NCI-H2196 treated with DMSO at 0.1 percent for 48 hours (cell line): ENCODE data around the gene KCNQ2.

Experiments used
- DNase-seq: peaks from one replicate; lab custom pipeline; 2025; ENCODE audit not compliant: unreplicated experiment; lab: John Stamatoyannopoulos, UW

KCNQ2 gene

DNA sequence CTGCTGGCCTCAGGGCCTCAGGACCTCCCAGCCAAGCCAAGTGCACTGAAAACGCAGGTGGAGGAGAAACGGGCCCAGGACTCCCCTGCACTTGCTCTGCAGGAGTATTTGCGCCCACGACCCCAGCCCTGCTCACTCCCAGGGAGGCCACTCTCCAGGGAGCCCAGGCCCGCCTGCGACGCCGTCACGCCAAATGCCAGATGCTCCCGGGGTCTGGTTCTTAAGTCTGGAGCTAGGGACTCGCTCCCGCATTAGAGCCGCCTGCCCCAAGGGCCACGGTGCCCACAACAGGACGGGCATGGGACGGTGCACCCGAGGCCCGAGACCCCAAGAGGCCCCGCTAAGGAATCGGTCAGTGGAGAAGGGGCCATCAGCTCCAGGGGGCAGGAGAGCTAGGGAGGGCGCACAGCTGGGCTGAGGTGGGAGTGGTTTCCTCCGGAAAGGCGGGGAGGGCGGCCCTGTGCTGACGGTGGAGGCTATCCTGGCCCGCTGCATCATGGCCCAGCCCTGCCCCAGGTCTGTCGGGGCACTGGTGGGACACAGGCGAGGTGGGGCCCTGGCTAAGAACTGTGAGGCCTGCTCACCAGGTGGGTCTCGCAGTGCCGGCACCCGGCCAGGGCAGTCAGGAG is 67.2 kb downstream of the KCNQ2 start:
- DNase-seq, result no peak

DNA sequence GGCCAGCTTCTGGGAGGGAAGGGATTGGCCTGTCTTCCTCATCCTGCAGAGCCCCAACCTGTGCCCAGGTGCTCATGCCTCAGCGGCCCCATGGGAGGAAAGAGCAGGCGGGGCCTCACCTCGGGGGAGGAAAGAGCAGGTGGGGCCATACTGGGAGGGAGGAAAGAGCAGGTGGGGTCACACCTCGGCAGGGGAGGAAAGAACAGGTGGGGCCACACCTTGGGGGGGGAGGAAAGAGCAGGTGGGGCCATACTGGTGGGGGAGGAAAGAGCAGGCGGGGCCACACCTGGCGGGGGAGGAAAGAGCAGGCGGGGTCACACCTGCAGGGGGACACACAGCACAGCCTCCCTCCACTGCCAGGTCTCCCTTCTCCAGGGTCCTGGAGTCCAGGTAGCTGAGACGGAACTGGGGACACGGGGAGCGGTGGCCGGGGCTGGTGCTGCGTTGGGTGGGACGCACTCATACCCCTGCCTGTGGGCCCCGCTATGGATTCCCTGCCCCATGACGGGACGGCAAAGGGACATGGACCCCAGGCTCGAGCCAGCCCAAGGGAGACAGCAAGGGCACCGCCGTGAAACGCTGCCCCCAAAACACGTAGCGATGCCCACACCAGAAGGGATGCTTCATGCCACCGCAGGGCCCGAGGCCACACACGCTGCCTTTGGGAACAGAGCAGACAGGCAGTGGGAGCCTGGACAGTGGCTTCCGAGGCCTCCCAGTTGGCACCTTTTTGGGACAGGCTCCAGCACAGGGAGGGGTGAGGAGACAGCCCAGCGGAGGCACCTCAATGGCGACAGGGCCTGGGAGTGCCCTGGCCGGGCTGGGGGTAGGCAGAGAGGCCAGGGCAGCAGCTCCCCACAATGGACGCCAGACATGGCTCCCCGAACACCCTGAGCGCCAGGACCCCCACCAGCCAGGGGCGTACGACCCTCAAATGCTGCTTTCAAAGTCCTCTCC is 68.0 kb downstream of the KCNQ2 start:
- no peak for DNase-seq

DNA sequence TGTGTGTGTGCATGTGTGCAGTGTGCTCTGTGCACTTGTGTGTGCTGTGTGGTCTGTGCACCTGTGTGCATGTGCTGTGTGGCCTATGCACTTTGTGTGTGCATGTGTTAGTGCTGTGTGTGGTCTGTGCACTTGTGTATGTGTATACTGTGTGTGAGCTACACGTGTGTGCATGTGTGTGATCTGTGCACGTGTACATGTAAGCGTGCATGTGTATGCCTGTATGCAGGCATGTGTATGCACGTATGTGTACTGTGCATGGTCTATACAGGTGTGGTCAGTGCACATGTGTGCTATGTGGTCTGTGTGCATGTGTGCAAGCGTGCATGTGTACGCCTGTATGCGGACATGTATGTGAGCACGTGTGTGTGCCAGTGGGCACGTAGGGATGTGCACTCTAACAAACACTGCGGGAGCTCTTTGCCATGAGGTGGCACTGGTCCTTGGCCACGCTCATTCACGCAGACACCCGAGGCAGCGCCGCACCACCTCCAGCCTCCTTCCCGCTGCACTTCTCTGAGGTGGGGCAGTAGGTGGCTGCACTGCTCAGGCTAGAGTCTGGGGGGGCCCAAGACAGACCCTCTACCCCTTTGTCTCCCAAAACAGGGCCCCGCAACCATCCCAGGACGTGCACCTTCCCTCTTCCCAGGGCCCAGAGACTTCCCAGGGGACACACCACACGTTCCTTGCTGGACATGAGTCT is 68.9 kb downstream of the KCNQ2 start:
- no peak for DNase-seq

DNA sequence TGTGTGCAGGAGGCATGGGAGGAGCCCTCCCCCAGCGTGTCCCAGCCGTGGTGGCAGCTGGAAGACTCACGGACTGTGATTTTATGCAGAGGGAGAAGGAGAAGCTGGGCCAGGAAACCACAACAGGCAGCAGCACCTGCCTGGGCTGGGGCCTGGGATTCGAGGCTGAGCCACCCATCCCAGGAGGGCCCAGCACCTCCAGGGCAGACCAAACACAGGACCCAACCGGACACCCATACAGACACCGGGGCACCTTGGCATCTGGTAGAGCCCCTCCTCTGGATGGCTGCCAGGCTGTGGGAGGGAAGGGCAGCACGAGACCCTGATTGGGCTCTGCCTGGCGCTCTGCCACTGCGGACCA is 69.6 kb downstream of the KCNQ2 start:
- no peak for DNase-seq

DNA sequence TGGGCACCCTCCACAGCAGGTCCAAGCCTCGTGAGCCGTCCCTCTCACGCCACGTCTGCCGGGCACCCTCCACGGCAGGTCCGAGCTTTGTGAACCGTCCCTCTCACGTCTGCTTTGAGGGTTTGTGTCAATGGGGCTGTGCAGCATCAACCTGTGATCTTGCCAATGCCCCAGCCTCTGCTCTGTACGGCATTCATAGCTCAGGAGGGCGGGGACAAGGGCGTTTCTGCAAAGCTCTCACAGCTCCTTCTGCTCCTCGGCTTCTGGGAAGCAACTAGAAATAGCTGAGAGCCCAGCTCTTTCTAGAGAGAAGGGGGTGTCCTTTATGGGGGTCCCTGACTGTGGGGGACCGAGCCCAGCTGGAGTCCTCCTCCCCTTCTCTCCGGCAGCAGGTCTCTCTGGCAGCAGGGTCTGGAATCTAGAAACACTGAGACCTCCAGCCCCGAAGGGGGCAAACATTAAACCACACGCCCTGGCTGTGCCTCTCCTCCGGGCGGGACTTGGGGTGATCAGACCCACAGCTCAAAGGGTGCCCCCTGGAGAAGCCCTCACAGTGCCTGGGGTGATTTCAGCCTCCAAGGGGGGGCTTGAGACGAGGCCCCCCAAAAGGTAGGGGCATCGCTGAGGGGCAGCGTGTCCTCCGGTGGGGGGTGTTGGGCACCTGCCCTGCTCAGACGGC is 70.1 kb downstream of the KCNQ2 start:
- no peak for DNase-seq

DNA sequence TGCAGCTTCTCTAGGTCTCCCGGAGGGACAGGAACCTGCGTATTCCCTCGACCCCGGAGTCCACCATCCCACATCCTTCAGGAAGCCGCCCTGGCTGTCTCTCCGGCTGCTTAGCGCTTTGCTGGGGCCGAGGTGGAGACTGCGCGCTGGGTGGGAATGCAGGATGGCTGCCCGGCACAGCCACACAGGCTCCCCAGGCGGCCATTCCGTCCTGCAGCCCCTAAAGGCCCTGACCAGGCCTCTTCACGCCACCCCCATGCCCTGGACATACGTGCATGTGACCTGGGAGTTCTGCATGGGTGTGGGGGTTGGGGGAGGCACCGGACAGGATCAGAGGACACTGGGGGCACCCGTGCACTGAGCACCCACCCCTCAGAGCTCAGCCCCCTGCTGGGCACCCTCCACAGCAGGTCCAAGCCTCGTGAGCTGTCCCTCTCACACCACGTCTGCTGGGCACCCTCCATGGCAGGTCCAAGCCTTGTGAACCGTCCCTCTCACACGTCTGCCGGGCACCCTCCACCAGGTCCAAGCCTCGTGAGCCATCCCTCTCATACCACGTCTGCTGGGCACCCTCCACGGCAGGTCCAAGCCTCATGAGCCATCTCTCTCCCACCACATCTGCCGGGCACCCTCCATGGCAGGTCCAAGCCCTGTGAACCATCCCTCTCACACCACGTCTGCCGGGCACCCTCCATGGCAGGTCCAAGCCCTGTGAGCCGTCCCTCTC is 70.9 kb downstream of the KCNQ2 start:
- no peak for DNase-seq

DNA sequence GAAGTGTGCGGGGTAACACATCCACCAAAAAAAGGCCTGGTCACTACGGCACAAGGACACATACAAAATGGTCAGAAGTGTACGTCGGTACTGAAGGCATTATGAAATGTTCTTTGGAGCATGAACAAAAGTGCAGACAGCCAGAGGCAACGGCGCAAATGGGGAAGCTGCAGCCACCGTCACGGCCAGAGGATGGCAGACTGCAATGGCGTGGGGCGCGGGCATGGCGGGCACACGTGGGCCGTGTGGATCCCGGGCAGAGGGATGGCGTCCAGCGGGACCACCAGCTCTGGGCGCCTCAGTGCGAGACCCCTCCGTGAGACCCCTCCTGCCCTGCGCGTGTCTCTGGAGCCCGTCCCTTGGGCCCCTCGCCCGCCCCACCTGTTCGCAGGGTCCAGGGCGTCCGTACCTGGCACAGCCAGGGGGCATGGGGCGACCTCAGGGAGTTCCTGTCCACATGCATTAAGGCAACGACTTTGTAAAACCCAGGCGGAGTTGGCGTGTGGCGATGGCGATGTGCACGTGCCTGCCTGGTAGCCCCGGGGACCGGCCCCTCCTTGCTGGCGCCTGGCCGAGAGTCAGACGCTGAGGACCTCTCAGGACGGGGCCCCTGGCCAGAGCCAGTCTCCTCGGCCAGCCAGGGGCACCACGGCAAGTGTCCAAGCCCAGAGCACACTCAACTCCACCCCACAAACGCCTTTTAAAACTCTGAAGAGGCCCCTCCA is 71.8 kb downstream of the KCNQ2 start:
- DNase-seq, result no peak

DNA sequence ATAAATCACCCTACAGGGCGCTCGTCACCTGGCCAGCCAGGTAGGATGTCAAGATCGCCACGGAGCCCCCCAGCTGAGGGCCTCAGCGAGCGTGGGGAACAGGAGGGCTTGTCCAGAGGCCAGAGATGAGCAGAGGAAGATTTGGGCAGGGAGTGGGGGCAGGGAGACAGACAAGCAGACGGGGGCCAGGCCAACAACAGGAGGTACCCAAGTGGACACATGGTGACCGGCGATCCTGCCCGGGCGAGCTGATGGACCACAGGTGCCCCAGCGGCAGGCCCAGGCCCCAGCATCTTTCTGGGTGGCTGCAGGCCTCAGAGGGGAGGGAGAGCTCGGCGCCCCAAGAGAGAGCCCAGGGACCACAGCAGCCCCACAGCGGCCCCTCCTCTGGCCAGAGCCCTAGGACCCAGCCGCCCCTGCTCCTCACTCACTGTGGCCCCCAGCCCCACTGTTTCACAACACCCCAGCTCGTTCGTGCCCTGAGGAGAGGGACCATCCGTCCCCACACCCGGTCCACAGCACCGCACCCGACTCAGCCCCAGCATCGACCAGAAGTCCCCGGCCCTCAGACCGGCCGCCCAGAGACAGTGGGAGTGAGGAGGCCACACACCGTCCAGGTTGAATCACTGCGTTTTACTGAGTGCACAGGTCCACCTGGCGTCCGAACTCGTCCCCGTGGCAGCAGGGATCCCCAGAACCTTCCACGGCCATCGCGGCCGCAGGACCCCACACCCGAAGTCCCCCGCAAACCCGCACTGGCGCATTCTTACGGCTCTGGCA is 72.7 kb downstream of the KCNQ2 start:
- DNase-seq, result no peak

DNA sequence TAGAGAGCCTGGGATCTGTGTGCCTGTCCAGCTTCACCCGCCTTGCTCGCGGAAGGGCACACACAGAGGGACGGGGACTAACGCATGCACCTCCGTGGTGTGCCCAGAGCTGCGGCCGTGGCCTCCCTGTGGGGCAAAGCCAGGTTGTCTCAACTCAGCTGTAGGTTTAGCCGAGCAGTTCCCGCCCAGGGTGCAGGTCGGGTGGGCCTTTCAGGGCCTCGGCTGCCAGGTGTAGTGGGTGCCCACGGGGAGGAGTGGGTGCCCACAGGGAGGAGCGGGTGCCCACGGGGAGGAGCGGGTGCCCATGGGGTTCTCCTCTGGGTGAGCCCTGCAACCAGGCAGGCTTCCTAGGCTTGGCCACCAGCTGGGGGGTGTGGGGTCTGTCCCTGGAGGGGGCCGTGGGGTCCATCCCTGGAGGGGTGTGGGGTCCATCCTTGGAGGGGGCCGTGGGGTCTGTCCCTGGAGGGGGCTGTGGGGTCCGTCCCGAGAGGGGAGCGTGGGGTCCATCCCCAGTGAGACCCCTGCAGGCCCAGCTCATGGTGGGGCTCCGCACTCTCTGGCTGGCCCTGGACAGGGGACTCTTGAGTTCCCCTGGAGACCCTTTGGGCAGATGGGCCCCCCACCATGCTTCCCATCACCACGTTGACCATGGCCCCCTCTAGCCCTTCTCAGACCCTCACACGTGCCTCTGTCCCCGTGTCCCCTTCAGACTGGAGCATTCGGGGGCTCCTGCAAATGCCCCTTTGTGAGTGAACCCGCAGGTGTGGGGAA is 73.5 kb downstream of the KCNQ2 start:
- no peak for DNase-seq

DNA sequence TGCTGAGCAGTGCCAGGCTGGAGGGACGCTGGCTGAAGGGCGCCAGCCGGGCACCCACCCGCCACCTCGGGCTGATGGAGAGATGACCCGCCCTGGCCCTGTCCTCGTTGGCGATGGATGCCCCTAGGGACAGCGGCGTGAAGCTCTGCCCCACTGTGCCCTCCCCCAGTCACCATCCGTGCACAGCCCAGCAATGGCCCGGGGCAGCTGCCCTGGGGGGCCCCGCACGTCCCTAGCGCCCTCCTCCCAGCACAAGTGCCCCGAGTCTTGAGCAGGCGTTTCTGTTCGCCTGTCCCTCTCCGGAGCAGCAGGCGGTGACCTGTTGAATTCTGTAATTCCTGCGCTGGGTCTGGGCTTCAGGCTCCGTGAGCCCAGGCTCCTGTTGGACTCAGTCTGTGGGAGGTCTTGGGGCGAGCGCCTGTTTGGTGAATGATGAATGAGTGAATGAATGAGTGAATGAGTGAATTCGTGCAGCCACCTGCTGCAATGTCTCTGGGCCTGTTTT is 74.5 kb downstream of the KCNQ2 start:
- DNase-seq, result no peak

DNA sequence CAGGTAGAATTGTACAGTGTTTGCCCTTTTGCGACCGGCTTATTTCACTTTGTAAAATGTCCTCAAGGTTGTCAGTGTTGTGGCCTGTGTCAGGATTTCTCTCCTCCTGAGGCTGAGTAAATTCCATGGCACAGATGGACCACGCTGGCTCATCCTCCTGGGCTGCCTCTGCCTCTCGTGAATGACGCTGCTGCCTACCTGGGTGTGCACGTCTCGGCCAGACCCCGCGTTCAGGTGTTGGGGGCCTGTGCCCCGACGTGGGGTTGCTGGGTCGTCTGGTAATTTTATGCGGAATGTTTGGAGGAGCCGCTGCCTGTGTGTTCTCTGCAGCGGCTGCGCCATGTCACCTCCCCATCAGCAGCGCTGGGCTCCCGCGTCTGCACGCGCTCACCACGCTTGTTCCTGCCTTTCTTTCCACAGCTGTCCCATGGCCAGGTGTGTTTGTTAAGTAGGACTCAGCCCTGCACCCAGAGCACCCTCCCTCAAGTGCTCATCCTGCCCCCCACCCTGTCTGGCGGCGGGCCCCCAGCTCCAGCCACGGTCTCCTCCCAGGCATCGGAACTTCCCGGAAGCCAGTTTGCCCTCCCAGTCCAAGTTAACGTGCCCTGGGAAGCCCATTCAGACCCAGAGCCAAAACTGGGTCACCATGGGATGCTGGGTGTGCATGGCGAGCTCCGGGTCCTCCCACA is 75.2 kb downstream of the KCNQ2 start:
- no peak for DNase-seq

DNA sequence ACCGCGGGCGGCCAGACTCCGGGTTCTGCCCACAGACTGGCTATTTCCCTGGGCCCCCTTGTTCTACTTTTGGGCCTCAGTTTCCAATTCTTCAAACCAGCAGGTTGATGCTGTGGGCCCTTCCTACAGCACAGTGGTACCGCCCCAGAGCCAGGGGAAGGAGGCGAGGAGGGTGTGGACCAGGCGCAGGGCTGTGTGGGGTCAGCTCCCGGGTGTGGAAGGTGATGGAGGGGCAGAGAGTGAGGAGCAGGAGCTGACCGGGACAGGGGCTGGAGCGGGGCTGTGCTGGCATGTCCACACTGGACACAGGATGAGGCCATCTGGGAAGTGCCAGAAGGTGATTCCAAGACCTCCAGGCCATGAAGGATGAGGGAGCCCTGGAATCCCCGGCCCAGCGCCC is 76.2 kb downstream of the KCNQ2 start:
- DNase-seq, result no peak

DNA sequence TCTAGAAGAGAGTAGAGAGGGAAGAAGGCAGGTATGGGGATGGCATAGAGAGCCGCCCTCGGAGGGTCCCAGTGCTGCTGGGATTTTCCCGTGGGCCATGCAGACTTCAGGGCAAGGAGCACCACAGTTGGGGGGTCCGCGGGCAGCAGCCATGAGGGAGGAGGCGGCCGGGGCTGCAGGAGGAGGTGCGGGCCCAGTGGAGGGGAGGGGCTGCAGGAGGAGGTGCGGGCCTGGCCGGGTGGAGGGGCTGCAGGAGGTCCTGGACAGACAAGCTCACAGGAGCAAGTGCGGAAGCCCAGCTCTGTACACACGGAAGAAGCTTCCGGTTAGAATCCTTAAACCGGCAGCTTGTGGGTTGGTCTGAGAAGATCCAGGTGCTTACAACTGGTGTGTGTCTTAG is 76.7 kb downstream of the KCNQ2 start:
- DNase-seq, result no peak

DNA sequence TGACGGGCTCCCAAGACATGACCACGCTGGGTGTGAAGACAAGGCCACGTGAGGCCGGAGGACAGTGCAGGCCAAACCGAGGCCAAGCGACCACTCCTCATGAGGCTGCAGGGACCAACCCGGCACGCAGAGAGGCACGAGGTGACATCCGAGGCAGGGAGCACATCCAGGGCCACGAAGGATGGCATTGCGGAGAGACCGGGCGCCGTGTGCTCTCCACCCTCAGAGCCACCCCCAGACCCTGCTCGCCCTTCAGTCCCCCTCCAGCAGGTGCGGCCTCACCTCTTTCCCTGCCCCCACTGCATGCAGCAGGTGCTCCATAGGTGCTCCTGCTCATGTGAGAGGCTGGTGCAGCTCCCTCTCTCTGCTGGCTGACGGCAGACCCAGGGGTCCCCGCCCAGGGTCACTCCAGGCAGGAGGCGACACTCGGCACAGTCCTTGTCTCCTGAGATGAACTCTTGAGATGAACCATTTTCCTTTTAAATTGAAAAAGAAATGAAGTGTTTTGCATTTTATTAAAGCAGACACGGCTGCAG is 77.5 kb downstream of the KCNQ2 start:
- no peak for DNase-seq

DNA sequence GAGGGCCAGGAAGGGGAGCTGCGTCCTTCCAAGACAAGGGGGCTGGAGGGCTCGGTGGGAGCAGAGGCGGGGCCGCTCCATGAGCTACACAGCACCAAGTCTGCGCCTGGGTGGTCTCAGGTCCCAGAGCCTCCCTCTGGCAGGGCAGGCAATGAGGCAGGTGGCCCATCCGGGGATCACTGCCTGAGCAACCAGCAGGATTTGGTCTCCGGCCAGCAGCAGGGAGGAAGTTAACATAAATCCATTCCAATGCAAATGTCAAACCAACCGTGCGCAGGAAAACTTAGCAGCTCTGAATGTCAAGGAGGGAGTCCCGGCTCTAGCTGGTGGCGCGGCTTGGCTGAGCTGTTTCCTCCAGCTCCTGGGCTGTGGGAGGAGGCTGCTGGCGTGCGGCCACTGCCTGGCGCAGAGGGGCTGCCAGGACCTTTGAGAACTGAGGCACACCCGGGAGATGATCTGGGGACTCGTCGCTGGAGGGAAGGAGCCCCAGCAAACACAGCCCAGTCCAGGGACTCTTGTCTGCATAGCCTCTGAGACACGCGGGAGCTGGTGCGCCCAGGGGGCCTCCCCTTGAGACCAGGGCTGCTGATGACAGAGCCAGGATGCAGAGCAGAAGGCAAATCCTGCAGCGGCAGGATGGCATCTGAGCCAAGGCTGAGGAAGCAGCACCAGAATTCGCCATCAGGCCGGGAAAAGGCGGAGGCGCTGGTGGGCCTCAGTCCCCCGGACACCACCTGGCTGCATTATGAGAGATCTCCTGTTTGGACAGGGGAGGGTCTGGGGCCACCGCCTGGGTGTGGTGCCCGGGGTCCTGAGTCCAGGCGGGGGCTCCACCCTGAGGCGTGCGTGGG is 78.2 kb downstream of the KCNQ2 start:
- DNase-seq, result no peak

DNA sequence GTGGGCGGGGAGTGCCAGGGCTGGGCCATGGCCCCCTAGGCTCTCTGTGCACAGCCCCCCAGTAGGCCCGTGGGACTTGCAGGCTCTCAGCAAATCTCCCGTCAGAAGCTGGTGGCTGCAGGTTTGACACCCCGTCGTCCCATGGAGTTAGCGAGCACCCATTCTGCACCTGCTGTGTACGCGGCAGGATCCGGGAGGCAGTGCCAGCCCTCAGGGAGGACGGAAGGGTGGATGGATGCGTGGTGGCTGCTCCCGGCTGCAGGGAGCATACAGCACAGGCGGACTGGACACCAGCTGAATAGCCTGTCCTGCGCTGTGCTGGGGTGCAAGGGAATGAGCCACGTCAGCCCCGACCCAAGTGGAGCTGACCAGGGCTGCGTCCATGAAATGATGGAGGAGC is 78.9 kb downstream of the KCNQ2 start:
- no peak for DNase-seq
